Measurements from ENCODE around the gene ANKRD13D.
A peak's percentile ranks its signal among the peaks of the same experiment; 100 is the strongest.

ANKRD13D gene

DNA sequence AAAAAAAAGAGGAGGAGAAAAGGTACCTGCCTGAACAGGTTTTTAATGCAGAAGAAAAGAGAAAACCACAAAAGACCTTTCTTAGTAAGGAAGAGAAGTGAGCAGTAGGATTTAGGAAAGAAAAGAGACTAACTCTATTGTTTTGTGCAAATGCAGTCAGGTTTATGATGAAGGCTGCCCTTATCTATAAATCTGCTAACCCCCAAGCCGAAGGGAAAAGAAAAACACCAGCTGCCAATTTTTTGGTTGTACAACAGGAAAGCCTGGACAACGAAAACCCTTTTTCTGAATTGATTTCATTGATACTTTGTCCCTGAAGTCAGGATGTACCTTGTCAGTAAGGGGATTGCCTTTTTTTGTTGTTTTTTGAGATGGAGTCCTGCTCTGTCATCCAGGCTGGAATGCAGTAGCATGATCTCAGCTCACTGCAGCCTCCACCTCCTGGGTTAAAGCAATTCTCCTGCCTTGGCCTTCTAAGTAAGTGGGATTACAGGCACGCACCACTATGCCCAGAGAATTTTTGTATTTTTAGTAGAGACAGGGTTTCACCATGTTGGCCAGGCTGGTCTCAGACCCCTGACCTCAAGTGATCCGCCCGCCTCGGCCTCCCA is 43.1 kb downstream of the ANKRD13D start:
- no peak for DNase-seq

DNA sequence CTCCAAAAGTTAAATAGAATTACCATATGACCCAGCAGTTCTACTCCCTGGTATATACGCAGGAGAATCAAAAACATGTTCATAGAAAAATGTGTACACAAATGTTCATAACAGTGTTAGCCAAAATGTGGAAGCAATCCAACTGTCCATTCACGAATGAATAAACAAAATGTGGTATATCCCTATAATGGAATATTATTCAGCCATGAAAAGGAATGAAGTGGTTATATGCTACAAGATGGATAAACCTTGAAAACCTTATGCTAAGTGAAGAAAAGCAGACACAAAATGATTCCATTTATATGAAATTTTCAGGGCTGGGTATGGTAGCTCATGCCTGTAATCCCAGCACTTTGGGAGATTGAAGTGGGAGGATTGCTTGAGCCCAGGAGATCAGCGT is 48.2 kb downstream of the ANKRD13D start:
- no peak for DNase-seq

DNA sequence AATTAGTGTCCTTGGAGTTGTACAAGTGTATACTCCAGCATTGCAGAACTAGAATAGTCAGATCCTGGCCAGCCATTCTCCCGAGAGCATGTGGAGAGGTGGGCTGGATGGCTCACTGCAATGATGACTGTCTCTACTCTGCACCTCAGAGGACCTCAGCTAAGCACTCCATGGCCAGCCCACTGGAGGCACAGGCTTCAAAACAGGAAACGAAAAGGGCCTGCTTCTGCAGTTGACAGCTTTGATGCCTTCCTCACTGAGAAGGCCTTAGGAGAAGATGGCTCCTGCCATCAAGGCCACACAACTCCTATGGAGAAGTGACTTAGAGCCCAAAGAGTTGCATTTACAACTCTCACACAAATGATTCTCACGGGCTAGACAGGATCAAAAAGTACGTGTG is 55.2 kb downstream of the ANKRD13D start:
- DNase-seq, result no peak

DNA sequence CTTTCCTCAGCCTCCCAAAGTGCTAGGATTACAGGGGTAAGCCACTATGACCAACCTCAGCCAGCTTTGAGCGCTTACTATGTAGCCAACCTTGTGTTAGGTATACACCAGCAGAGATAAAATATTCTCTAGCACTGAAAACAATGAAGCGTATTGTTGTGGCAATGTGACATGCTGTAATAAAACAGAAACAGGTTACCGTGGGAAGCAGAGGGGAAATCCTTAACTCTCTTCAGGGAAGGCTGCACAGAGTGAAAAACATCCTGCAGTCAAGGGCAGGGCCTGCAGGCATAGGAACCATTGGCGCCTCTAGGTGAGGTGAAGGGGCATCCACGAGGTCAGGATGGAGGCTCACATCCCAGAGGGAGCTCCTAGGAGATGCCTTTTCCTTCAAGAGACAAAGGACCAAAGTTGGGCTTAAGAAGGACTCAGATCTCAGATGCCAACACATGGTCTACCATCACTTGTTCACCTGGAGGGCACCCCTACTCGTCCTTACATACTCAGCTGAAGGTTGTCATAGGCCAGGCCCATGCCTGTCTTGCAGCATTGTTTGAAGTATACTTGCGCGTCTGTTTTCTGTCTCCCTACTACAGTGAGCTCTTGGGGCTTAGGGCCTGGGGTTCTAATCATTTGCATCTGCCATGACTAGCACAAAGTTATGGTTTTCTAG is 56.3 kb downstream of the ANKRD13D start:
- DNase-seq, result no peak

DNA sequence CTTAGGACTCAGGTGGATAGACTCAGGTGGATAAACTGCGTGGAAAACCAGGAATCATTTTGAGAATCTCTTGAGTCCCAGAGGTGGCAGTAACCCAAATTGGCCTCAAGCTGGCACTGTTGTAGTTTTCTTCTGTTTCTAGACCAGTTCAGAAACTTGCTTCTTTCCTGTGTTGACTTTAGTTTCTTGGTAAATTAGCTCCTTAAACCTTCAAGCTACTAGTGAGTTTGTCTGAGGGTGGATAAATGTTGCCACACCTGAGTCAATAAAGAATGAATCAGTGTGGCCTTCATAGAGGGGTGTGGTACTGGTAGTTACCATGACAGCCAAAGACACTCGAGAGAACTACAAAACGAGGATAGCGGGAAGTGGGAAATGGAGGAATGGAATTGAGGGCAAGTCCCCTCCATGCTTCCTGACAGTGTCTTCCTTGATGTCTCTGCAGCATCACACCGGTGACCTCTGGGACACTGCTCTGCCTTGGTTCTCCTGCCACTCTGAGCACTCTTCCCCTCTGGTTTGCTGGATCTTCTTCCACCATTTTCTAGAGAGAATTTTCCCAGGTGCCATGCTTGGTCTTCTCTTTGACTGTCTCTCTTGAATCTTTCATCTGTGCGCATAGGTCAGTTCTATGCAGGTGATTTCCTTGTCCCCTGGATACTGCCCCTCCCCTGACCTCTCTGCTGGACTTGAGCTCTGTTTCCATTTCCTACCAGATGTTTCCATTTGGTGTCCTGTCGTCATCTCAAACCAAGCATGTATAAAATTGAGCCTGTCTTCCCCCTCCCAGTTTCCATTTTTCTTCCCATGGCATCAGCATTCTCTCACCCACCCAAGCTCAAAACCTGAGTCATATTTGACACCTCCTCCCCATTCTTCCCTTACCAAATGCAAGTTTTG is 57.1 kb downstream of the ANKRD13D start:
- peak; percentile 39 for DNase-seq

DNA sequence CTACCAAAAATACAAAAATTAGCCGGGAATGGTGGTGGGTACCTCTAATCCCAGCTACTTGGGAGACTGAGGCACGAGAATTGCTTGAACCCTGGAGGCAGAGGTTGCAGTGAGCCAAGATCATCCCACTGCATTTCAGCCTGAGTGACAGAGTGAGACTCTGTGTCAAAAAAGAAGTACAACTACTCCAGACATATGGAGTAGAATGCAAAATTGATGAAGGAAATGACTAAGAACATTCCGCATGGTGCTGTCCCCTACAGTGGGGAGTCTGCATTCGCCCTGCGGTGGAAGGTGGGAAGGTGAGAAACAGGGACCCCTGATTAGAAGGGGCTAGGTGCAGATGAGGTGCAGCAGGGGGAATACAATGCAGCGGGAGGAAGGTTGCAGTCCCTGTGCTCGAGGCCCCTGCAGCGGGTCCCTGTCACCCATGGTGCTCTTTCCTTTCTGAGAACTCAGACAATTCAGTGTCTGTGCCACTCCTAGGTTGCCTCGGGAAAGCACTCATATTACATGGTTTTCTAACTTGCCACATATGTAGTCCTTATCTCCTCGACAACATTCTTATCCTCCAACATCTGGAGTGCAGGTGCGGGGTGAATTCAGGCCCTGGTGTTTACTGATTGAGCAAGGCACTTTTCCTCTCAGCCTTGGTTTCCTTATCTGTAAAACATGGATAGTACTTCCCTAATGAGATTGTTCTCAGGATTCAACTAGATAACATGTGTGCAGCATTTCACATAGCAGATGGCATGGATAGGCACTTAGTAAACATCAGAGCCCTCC is 59.1 kb downstream of the ANKRD13D start:
- peak; percentile 84 for DNase-seq

- peak; percentile 40 for DNase-seq
Measured at GRCh38 chr11:67349036-67349435, 59.9 kb downstream of the ANKRD13D start.

DNA sequence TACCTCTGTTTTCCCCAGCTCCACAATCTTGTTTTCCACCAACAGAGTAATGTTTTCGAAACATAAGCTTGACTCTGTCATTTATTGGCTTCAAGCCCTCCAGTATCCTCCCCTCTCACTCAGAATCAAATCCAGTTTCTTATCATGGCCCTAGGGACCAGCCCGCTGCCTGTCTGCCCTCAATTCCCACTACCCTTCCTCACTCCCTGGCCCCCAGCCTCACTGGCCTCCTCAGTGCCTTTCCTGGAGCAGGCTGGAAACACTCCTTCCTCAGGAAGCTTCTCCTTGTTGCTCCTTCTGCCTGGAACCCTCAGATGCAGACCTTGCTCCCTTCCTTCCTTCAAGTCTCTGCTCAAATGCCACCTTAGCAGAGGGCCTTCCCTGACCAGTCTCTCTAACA is 60.4 kb downstream of the ANKRD13D start:
- DNase-seq, result no peak

DNA sequence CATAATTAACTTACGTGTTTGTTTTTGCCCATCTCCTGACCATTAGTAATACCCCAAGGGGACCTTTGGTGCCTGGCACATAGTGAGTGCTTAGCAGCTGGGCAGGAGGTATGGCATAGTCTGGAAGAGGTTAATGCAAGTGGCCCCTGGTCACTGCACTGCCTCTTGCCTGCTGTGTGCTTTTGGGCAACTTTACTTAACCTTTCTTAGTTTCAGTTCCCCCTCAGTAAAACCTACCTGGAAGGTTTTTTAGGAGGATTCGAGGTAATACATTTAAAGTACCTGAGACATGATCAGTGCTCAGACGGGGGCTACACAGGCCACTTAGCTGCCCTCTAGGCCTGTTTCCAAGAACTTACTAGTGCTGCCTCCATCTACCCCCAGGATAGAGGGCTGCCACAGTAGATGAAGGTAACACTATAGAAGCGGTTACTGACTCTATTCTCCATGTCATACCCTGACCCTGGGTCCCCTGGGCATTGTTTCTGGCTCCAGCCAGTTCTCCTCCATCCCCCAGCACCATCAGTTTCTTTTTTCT is 60.9 kb downstream of the ANKRD13D start:
- DNase-seq, result no peak

DNA sequence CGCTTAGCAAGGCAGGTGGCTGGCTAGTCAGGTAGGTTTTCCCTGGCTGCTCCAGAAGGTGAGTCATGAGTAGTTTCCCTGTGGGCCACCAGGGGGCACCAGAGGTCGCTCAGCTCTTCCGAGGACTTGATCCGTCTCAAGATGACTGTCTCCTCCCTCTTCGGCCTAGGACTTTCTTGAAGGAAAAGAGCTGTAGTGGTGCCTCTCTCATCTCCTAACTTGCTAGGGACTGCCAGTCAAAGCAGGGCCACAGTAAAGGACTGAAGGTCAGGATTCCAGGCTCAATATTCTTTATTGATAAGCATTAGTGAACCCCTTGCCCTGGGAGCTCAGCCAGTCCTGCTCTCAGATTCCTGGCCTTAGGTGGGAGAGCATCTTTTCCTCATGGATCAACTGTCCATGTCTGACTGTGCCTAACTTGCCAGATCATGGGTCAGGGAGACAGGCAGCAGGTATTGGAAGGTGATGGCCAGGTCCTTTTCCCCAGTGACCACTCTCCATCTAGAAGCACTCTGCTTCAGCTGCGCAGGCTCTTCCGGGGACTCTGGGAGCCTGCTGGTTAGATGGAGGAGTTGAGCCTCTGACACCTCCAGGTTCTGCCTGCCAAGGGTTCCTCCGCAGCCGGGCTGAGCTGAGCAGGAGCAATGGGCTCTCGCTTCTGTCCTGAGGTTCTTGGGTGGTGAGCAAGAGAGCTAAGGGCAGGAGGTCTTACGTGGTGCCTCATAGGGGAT is 62.3 kb downstream of the ANKRD13D start:
- DNase-seq, result peak; percentile 78
